Measurements from ENCODE around the gene PTBP2.

The PTBP2 gene

DNA sequence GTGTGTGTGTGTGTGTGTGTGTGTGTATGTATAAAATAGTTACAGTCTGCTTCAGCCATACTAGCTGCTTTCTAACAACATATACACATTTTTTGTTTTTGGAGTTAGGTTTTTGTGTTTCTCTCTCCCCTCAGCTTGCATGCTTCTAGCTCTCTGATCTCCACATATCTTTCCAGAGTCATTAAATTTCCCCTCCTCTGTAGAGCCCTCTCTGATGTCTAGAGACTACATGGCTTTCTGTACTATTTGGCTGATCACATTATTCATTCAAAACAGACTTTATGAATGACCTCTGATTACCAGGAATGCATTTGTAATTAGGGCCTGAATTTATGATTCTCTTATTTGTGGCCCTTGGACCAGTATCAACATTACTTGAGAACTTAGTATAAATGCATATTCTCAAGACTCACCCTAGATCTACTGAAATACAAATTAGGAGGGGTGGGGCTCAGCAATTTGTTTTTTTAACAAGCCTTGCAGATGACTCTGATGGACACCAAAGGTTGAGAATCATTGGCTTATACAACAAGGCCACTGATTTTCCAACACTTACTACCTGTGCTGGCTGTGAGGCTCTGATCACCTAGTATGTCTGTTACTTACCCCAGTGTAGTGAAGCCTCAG is 104.5 kb downstream of the PTBP2 start:
- no peak for DNase-seq

DNA sequence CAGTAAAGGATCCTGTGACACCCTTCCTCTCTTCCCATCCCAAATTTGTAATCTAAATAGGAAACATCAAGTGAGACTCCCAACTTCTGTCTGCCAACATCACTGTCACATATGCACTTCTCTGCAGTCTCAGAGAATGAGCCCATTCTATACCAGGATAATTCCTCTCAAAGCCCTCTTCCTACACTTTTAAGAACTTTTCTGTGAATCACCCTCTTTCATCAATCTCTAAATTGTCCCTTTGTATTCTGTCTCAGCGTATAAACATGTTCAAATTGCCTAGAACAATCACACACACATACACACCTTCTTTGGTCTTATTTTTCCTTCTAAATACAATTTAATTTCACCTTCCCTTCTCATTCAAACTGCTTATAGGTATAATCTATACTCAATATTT is 111.8 kb downstream of the PTBP2 start:
- DNase-seq, result no peak

DNA sequence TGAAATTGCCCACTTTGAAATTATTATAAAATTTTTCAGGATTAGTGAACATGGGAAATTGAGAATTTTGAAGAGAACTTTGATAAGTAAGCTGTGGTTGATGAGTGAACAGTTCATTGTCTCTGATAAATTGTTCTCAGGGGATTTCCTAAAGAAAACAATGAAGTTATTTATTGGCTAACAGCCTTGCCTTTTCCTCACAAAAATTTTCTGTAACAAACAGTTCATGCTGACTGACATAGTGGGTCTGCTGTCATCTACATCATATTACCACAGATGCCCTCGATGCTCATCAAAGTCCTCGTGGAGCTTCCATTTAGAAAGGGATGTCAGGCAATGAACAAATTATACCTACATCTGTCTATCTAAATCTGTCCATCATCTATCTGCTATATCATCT is 113.4 kb downstream of the PTBP2 start:
- no peak for DNase-seq

GRCh38 chr1:96837057-96837780 is 115.6 kb downstream of the PTBP2 start:
- DNase-seq, result no peak

DNA sequence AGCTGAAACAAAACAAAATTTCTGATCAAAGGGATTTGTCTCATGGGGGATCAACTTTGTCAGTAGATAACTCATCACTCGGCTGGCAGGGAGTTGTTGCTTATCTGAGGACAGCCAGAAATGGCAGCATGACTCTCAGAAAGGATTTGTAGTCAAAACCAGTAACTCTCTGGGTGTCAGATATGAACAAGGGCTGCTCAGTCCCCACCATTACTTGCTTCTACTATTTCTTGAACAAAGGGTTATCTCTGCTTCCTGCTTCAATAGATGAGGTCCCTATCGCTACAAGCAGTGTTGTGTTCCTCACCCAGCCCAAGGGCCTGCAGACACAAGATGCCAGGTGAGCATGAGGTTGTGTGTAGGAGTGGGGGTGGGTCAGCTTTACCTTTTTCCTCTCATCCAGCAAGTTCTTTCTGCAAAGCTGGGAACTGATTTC is 116.2 kb downstream of the PTBP2 start:
- no peak for DNase-seq

- peak; percentile 60 for DNase-seq
These were observed 118.8 kb downstream of the PTBP2 start for GRCh38 chr1:96840396-96840795.

DNA sequence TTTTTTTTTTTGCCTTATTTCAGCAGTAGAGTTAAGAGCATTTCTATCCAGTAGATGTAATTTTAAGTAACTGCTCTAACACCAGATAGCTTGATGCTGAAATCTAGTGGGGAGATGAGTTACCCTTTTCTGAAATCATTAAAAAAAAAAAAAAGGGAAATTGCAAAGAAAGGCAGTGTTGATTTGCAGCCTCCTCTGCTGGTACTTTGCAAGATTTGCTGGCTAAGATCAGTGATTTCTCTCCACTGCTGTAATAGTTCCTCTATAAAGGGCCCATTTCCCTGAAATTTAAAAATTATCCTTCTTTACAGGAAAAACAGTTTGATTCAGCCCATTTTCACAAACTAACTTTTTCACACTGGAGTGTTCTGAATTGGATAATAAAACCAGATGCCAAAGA is 120.6 kb downstream of the PTBP2 start:
- DNase-seq, result no peak

- DNase-seq, result peak; percentile 49
These were observed 121.6 kb downstream of the PTBP2 start for GRCh38 chr1:96843196-96843595.

GRCh38 chr1:96843601-96844000 is 122.0 kb downstream of the PTBP2 start:
- no peak for DNase-seq

DNA sequence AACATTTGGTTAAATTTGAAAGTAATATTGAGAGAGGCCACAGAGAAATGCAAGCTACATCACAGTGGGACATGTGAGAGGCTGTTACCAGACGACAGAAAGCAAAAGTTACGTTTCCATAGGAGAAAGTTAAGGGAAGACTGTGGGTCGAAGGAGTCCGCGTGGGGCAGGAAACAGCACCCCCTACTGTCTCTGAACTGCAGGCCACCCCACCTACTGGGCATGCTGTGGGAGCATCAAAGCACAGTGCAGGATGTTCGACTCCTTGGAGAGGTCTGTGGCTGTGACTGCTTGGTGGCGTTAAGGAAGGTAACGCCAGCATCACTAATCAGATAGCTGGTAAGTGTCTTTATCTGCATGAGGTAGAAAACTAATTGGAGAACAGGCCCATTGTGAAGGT is 123.9 kb downstream of the PTBP2 start:
- peak; percentile 14 for DNase-seq

- DNase-seq, result no peak
These were observed 140.3 kb downstream of the PTBP2 start for GRCh38 chr1:96861836-96862235.

DNA sequence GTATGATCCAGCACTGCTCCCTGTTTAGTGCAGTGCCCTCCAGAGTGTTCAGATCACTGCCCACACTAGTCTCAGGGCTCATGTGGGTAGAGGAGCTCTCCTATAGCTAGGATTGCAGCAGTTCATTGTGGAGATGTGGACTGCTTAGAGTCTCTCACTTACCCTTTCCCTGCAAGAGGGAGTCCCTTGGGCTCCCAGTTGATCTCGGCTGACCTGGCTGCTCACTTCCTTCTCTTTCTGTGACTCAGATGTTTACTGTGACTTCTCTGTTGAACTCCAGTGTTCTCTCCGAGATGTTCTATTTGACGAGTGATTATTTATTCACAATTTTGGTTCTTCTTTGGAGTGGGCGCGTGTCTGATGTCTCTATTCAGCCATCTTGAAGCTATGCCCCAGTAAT is 141.9 kb downstream of the PTBP2 start:
- DNase-seq, result no peak
